ENCODE data around the gene ZNF628.
A peak's percentile ranks its signal among the peaks of the same experiment; 100 is the strongest.

Gene ZNF628

DNA sequence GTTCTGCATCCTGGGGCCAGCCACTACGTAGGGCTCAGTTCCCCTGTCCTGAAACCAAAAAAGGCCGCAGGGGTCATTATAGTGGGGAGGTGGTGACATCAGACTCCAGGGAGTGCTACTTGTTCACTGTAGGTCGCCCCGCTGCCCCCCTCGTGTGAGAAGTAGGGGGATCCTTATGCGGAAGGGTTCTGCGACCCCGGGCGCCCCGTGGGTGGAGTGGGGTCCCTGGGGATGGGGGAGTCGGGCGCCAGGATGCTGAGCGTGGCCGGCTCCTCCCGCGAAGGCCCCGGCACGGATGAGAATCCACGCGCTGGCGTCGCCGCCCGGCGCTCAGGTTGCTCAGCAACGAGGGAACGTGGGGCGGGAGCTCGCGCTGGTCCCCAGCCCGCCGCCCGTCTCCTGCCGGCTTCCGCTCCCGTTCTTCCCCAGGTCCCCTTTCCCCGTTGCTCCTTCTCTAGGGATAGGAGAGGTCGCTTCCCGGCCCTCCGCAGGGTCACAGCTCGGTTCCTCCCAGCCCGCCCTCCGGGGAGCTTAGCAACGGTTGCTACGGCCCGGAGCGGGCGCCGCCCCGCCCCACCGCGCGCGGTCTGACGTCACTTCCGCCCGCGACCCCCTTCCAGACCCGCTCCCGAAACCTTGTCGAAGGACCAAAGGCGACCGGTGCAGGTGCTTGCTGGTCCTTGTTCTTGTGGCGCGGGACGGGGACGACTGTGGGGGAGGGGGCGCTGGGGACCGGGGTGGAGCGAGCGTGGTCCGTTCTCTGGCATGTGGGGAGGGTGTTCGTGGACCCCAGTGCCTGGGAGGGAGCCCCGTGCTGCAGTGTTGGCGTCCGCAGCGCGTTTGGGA lies 8.4 kb downstream of the ZNF628 start, which contains the start of gene NAT14 (continued):
- TF ChIP-seq, protein P1, sequence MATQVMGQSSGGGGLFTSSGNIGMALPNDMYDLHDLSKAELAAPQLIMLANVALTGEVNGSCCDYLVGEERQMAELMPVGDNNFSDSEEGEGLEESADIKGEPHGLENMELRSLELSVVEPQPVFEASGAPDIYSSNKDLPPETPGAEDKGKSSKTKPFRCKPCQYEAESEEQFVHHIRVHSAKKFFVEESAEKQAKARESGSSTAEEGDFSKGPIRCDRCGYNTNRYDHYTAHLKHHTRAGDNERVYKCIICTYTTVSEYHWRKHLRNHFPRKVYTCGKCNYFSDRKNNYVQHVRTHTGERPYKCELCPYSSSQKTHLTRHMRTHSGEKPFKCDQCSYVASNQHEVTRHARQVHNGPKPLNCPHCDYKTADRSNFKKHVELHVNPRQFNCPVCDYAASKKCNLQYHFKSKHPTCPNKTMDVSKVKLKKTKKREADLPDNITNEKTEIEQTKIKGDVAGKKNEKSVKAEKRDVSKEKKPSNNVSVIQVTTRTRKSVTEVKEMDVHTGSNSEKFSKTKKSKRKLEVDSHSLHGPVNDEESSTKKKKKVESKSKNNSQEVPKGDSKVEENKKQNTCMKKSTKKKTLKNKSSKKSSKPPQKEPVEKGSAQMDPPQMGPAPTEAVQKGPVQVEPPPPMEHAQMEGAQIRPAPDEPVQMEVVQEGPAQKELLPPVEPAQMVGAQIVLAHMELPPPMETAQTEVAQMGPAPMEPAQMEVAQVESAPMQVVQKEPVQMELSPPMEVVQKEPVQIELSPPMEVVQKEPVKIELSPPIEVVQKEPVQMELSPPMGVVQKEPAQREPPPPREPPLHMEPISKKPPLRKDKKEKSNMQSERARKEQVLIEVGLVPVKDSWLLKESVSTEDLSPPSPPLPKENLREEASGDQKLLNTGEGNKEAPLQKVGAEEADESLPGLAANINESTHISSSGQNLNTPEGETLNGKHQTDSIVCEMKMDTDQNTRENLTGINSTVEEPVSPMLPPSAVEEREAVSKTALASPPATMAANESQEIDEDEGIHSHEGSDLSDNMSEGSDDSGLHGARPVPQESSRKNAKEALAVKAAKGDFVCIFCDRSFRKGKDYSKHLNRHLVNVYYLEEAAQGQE (tag by site-specific recombination; IDR thresholded peaks at IDR 0.05) = no peak
- TF ChIP-seq ZSCAN30 (tag by site-specific recombination; IDR thresholded peaks at IDR 0.05) (no peak), ZNF776 (tag by site-specific recombination; IDR thresholded peaks at IDR 0.05; ENCODE audit: borderline replicate concordance) (no peak), ZNF354C (tag by site-specific recombination; IDR thresholded peaks at IDR 0.05; ENCODE audit: borderline replicate concordance, low read depth) (no peak), ZSCAN5A (tag by site-specific recombination; IDR thresholded peaks at IDR 0.05) (no peak), ZNF777 (tag by site-specific recombination; IDR thresholded peaks at IDR 0.05; ENCODE audit: borderline replicate concordance) (no peak), ZNF473 (tag by site-specific recombination; IDR thresholded peaks at IDR 0.05) (no peak), ZNF350 (tag by site-specific recombination; IDR thresholded peaks at IDR 0.05) (no peak), ZNF223 (tag by site-specific recombination; IDR thresholded peaks at IDR 0.05) (no peak), MYNN (tag by site-specific recombination; IDR thresholded peaks at IDR 0.05; ENCODE audit: borderline replicate concordance) (peak; percentile 90; the same call in 1 of the 2 replicates), ZFP37 (tag by site-specific recombination; IDR thresholded peaks at IDR 0.05) (no peak), ZFP41 (tag by site-specific recombination; IDR thresholded peaks at IDR 0.05; ENCODE audit: borderline replicate concordance) (no peak), ZNF837 (tag by site-specific recombination; IDR thresholded peaks at IDR 0.05) (no peak), ZNF560 (tag by site-specific recombination; IDR thresholded peaks at IDR 0.05; ENCODE audit: borderline replicate concordance) (no peak), ZEB2 (tag by site-specific recombination; IDR thresholded peaks at IDR 0.05) (no peak), ZBTB20 (tag by site-specific recombination; IDR thresholded peaks at IDR 0.05) (no peak), ZNF792 (tag by site-specific recombination; IDR thresholded peaks at IDR 0.05) (no peak), ZNF707 (tag by site-specific recombination; IDR thresholded peaks at IDR 0.05) (no peak), ZNF366 (tag by site-specific recombination; conservative IDR thresholded peaks at IDR 0.05) (no peak), ZNF521 (tag by site-specific recombination; IDR thresholded peaks at IDR 0.05) (no peak), ZNF121 (tag by site-specific recombination; IDR thresholded peaks at IDR 0.05) (no peak), SP3 (tag by site-specific recombination; IDR thresholded peaks at IDR 0.05) (peak; percentile 63; the same call in 1 of the 2 replicates), ZFP3 (tag by site-specific recombination; IDR thresholded peaks at IDR 0.05; ENCODE audit: low read depth) (no peak), TCF7L2 (IDR thresholded peaks at IDR 0.05; ENCODE audit: borderline replicate concordance, low read depth, low read length) (no peak), ZNF280C (tag by site-specific recombination; IDR thresholded peaks at IDR 0.05) (no peak), KLF1 (tag by site-specific recombination; IDR thresholded peaks at IDR 0.05) (peak; percentile 80), ZNF211 (tag by site-specific recombination; IDR thresholded peaks at IDR 0.05; ENCODE audit: low read depth) (no peak)
- TF ChIP-seq, protein P2, sequence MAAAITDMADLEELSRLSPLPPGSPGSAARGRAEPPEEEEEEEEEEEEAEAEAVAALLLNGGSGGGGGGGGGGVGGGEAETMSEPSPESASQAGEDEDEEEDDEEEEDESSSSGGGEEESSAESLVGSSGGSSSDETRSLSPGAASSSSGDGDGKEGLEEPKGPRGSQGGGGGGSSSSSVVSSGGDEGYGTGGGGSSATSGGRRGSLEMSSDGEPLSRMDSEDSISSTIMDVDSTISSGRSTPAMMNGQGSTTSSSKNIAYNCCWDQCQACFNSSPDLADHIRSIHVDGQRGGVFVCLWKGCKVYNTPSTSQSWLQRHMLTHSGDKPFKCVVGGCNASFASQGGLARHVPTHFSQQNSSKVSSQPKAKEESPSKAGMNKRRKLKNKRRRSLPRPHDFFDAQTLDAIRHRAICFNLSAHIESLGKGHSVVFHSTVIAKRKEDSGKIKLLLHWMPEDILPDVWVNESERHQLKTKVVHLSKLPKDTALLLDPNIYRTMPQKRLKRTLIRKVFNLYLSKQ (tag by site-specific recombination; IDR thresholded peaks at IDR 0.05; ENCODE audit: borderline replicate concordance) = no peak
- TF ChIP-seq, protein P3, sequence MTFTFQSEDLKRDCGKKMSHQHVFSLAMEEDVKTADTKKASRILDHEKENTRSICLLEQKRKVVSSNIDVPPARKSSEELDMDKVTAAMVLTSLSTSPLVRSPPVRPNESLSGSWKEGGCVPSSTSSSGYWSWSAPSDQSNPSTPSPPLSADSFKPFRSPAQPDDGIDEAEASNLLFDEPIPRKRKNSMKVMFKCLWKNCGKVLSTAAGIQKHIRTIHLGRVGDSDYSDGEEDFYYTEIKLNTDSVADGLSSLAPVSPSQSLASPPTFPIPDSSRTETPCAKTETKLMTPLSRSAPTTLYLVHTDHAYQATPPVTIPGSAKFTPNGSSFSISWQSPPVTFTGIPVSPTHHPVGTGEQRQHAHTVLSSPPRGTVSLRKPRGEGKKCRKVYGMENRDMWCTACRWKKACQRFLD (tag by site-specific recombination; IDR thresholded peaks at IDR 0.05) = no peak

Measured in HEK293 (cell line).